HG03575 (cell line): ENCODE data around the gene MALAT1.

Experiments
- ATAC-seq: cut with Tn5 transposase; IDR thresholded peaks from one replicate; pipeline ENCODE4 v1.9.1; 2021; ENCODE audit not compliant: unreplicated experiment, insufficient number of reproducible peaks, low FRiP score; ENCODE audit errors: extremely low read depth

Gene MALAT1

DNA sequence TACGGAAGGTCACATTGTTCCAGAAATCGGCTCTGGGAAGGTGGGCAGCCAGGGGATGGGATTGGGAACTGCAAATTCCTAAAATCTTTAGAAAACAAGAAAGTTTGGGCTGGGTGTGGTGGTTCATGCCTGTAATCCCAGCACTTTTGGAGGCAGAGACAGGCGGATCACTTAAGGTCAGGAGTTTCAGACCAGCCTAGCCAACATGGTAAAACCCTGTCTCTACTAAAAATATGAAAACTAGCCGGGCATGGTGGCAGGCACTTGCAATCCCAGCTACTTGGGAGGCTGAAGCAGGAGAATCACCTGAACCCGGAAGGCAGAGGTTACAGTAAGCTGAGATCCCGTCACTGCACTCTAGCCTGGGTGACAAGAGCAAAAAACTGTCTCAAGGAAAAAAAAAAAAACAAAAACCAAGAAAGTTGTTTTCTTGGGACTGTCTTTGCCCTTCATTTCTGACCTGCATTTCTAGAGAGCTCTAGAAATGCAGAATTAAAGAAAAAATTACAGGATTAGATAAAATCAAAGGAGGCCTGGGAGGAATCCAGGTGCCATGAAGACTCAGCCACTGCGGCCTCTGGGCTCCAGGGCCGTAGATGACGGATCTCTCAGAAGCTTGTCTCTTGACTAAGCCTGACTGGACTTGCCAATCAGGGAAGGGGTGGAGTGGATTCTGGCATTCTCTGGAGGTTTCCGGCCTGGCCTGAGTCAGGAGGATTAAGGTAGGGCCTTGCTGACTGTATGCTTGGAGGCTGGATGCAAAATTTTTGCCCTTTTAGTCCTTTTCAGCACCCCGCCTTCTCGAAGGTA is 5.3 kb upstream of the MALAT1 start:
- ATAC-seq, result no peak

DNA sequence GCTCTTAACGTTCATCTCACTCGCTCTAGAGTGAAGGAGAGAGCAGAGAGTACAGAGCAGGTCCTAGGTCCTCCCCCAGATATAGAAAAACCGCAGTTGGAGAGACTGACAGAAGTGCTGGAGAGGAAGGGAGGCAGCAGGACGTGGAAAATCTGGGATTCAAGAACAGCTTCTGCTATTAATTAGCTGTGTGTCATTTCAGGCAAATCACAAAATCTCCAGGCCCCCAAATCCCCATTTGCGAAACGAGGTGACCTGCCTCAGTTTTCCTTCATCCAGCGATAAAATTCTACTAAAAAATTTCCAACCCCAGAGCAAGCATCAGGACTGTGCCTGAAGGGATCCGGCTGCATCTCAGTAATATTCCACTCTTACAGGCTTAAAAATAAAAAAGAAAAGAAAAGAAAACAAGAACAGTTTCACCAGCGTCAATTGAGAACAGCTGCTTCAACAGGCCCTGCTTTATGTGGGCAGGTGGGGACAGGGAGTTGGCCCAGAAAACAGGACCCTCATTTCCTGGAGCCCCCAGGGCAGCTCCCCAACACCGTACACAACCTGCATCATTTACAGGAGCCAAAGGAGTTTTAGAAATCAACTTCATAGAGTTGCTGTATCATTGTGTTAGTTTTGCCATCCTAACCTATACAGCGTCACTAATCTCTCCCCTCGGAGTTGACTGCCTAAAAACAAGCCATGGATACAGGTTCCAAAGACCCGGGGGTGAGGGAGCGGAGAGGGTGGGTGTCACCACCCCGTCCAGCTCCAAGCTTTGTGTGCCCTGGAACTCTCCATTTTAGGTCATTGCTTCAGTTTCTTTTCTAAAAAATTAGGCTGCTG is 2.3 kb upstream of the MALAT1 start:
- no peak for ATAC-seq

DNA sequence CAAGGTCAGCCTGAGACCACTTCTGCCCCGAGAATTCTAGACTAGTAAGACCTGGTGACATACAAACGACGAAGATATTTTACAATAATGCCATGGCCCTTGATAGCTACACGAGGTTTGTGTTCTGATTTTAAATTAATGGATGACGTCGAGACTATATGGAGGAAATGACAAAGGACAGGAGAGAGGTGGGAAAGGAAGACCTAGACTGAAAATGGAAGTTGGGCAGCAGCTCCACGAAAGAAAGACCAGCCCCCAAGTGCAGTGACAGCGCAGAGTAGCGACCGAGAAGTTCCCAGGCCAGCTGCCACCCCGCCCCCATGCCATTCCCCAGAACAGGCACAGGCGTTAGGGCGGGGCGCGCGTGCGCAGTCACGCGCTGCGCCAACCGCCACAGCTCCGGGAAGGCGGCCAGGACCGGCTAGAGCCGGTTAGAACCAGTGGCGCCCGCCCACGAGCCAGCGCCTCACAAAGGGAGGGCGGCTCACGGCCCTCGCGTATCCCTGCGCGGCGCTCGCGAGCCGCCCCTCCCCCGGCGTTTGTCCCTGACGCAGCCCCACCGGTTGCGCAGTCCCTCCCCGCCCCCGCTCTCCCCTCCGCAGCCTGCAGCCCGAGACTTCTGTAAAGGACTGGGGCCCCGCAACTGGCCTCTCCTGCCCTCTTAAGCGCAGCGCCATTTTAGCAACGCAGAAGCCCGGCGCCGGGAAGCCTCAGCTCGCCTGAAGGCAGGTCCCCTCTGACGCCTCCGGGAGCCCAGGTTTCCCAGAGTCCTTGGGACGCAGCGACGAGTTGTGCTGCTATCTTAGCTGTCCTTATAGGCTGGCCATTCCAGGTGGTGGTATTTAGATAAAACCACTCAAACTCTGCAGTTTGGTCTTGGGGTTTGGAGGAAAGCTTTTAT is 1.5 kb upstream of the MALAT1 start:
- no peak for ATAC-seq

DNA sequence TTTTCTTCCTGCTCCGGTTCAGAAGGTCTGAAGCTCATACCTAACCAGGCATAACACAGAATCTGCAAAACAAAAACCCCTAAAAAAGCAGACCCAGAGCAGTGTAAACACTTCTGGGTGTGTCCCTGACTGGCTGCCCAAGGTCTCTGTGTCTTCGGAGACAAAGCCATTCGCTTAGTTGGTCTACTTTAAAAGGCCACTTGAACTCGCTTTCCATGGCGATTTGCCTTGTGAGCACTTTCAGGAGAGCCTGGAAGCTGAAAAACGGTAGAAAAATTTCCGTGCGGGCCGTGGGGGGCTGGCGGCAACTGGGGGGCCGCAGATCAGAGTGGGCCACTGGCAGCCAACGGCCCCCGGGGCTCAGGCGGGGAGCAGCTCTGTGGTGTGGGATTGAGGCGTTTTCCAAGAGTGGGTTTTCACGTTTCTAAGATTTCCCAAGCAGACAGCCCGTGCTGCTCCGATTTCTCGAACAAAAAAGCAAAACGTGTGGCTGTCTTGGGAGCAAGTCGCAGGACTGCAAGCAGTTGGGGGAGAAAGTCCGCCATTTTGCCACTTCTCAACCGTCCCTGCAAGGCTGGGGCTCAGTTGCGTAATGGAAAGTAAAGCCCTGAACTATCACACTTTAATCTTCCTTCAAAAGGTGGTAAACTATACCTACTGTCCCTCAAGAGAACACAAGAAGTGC is 661 bp upstream of the MALAT1 start:
- no peak for ATAC-seq

DNA sequence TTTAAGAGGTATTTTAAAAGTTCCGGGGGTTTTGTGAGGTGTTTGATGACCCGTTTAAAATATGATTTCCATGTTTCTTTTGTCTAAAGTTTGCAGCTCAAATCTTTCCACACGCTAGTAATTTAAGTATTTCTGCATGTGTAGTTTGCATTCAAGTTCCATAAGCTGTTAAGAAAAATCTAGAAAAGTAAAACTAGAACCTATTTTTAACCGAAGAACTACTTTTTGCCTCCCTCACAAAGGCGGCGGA is 193 bp upstream of the MALAT1 start:
- no peak for ATAC-seq

DNA sequence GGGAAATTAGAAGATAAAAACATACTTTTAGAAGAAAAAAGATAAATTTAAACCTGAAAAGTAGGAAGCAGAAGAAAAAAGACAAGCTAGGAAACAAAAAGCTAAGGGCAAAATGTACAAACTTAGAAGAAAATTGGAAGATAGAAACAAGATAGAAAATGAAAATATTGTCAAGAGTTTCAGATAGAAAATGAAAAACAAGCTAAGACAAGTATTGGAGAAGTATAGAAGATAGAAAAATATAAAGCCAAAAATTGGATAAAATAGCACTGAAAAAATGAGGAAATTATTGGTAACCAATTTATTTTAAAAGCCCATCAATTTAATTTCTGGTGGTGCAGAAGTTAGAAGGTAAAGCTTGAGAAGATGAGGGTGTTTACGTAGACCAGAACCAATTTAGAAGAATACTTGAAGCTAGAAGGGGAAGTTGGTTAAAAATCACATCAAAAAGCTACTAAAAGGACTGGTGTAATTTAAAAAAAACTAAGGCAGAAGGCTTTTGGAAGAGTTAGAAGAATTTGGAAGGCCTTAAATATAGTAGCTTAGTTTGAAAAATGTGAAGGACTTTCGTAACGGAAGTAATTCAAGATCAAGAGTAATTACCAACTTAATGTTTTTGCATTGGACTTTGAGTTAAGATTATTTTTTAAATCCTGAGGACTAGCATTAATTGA is 1.0 kb downstream of the MALAT1 start:
- no peak for ATAC-seq

DNA sequence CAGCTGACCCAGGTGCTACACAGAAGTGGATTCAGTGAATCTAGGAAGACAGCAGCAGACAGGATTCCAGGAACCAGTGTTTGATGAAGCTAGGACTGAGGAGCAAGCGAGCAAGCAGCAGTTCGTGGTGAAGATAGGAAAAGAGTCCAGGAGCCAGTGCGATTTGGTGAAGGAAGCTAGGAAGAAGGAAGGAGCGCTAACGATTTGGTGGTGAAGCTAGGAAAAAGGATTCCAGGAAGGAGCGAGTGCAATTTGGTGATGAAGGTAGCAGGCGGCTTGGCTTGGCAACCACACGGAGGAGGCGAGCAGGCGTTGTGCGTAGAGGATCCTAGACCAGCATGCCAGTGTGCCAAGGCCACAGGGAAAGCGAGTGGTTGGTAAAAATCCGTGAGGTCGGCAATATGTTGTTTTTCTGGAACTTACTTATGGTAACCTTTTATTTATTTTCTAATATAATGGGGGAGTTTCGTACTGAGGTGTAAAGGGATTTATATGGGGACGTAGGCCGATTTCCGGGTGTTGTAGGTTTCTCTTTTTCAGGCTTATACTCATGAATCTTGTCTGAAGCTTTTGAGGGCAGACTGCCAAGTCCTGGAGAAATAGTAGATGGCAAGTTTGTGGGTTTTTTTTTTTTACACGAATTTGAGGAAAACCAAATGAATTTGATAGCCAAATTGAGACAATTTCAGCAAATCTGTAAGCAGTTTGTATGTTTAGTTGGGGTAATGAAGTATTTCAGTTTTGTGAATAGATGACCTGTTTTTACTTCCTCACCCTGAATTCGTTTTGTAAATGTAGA is 1.7 kb downstream of the MALAT1 start:
- no peak for ATAC-seq

DNA sequence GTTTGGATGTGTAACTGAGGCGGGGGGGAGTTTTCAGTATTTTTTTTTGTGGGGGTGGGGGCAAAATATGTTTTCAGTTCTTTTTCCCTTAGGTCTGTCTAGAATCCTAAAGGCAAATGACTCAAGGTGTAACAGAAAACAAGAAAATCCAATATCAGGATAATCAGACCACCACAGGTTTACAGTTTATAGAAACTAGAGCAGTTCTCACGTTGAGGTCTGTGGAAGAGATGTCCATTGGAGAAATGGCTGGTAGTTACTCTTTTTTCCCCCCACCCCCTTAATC is 2.3 kb downstream of the MALAT1 start:
- no peak for ATAC-seq

DNA sequence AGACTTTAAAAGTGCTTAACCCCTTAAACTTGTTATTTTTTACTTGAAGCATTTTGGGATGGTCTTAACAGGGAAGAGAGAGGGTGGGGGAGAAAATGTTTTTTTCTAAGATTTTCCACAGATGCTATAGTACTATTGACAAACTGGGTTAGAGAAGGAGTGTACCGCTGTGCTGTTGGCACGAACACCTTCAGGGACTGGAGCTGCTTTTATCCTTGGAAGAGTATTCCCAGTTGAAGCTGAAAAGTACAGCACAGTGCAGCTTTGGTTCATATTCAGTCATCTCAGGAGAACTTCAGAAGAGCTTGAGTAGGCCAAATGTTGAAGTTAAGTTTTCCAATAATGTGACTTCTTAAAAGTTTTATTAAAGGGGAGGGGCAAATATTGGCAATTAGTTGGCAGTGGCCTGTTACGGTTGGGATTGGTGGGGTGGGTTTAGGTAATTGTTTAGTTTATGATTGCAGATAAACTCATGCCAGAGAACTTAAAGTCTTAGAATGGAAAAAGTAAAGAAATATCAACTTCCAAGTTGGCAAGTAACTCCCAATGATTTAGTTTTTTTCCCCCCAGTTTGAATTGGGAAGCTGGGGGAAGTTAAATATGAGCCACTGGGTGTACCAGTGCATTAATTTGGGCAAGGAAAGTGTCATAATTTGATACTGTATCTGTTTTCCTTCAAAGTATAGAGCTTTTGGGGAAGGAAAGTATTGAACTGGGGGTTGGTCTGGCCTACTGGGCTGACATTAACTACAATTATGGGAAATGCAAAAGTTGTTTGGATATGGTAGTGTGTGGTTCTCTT is 2.8 kb downstream of the MALAT1 start:
- ATAC-seq, result no peak

DNA sequence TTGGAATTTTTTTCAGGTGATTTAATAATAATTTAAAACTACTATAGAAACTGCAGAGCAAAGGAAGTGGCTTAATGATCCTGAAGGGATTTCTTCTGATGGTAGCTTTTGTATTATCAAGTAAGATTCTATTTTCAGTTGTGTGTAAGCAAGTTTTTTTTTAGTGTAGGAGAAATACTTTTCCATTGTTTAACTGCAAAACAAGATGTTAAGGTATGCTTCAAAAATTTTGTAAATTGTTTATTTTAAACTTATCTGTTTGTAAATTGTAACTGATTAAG is 3.4 kb downstream of the MALAT1 start:
- no peak for ATAC-seq

DNA sequence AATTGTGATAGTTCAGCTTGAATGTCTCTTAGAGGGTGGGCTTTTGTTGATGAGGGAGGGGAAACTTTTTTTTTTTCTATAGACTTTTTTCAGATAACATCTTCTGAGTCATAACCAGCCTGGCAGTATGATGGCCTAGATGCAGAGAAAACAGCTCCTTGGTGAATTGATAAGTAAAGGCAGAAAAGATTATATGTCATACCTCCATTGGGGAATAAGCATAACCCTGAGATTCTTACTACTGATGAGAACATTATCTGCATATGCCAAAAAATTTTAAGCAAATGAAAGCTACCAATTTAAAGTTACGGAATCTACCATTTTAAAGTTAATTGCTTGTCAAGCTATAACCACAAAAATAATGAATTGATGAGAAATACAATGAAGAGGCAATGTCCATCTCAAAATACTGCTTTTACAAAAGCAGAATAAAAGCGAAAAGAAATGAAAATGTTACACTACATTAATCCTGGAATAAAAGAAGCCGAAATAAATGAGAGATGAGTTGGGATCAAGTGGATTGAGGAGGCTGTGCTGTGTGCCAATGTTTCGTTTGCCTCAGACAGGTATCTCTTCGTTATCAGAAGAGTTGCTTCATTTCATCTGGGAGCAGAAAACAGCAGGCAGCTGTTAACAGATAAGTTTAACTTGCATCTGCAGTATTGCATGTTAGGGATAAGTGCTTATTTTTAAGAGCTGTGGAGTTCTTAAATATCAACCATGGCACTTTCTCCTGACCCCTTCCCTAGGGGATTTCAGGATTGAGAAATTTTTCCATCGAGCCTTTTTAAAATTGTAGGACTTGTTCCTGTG is 3.9 kb downstream of the MALAT1 start:
- no peak for ATAC-seq

DNA sequence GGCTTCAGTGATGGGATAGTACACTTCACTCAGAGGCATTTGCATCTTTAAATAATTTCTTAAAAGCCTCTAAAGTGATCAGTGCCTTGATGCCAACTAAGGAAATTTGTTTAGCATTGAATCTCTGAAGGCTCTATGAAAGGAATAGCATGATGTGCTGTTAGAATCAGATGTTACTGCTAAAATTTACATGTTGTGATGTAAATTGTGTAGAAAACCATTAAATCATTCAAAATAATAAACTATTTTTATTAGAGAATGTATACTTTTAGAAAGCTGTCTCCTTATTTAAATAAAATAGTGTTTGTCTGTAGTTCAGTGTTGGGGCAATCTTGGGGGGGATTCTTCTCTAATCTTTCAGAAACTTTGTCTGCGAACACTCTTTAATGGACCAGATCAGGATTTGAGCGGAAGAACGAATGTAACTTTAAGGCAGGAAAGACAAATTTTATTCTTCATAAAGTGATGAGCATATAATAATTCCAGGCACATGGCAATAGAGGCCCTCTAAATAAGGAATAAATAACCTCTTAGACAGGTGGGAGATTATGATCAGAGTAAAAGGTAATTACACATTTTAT is 4.6 kb downstream of the MALAT1 start:
- no peak for ATAC-seq

DNA sequence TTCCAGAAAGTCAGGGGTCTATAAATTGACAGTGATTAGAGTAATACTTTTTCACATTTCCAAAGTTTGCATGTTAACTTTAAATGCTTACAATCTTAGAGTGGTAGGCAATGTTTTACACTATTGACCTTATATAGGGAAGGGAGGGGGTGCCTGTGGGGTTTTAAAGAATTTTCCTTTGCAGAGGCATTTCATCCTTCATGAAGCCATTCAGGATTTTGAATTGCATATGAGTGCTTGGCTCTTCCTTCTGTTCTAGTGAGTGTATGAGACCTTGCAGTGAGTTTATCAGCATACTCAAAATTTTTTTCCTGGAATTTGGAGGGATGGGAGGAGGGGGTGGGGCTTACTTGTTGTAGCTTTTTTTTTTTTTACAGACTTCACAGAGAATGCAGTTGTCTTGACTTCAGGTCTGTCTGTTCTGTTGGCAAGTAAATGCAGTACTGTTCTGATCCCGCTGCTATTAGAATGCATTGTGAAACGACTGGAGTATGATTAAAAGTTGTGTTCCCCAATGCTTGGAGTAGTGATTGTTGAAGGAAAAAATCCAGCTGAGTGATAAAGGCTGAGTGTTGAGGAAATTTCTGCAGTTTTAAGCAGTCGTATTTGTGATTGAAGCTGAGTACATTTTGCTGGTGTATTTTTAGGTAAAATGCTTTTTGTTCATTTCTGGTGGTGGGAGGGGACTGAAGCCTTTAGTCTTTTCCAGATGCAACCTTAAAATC is 5.3 kb downstream of the MALAT1 start:
- no peak for ATAC-seq

DNA sequence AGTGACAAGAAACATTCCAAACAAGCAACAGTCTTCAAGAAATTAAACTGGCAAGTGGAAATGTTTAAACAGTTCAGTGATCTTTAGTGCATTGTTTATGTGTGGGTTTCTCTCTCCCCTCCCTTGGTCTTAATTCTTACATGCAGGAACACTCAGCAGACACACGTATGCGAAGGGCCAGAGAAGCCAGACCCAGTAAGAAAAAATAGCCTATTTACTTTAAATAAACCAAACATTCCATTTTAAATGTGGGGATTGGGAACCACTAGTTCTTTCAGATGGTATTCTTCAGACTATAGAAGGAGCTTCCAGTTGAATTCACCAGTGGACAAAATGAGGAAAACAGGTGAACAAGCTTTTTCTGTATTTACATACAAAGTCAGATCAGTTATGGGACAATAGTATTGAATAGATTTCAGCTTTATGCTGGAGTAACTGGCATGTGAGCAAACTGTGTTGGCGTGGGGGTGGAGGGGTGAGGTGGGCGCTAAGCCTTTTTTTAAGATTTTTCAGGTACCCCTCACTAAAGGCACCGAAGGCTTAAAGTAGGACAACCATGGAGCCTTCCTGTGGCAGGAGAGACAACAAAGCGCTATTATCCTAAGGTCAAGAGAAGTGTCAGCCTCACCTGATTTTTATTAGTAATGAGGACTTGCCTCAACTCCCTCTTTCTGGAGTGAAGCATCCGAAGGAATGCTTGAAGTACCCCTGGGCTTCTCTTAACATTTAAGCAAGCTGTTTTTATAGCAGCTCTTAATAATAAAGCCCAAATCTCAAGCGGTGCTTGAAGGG is 6.0 kb downstream of the MALAT1 start:
- no peak for ATAC-seq
